A673 (cell line): ENCODE measurements around the gene DLGAP1.

Source experiments
- EZH2 ChIP-seq: fragments of 200-600 bp; sonication (generic); IDR thresholded peaks from 2 replicates; pipeline ENCODE4 v1.6.1; 2017; ENCODE audit warnings: borderline replicate concordance, low read depth, mild to moderate bottlenecking, mixed read lengths, antibody characterized with exemption, low read length; ENCODE audit not compliant: poor library complexity, severe bottlenecking
- TF ChIP-seq, protein P1 (sequence below): fragments of 300-800, 200-600 bp; sonication (generic); conservative IDR thresholded peaks from 2 replicates; pipeline ENCODE4 v1.5.1; 2017; ENCODE audit warnings: low read depth, mild to moderate bottlenecking, antibody characterized with exemption, low read length, moderate library complexity, mixed read lengths

DNA sequence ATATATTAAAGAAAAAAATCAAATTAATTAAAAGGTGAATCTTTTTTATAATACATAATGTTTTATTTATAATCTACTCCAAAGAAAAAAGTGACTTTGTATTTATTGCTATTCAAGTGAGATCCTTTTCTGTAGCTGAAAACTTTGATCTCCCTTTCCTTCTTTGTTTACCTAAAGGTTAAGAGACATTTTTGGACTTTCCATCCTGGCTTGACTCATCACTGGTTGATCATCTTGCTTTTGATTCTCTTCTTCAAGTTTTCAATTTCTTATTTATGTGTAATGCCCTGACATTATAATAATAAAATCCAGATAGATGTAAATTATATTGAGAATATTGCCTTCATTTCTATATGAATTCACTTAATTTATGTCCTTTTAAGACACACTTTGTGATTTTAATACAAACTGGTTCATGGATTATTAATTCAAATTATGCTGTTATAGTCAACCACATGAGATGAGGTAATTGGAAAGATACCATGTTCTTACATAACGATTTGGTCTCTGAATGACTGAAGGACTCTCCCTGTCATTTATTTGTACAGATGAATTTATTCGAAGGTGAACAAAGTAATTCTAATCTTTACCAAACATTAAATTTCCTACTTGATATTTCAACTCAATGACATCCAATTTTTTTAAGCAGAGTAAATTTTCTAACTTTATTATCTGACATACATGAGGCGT lies 820.7 kb downstream of the DLGAP1 start:
- TF ChIP-seq, protein P1, sequence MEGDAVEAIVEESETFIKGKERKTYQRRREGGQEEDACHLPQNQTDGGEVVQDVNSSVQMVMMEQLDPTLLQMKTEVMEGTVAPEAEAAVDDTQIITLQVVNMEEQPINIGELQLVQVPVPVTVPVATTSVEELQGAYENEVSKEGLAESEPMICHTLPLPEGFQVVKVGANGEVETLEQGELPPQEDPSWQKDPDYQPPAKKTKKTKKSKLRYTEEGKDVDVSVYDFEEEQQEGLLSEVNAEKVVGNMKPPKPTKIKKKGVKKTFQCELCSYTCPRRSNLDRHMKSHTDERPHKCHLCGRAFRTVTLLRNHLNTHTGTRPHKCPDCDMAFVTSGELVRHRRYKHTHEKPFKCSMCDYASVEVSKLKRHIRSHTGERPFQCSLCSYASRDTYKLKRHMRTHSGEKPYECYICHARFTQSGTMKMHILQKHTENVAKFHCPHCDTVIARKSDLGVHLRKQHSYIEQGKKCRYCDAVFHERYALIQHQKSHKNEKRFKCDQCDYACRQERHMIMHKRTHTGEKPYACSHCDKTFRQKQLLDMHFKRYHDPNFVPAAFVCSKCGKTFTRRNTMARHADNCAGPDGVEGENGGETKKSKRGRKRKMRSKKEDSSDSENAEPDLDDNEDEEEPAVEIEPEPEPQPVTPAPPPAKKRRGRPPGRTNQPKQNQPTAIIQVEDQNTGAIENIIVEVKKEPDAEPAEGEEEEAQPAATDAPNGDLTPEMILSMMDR = no peak
- TF ChIP-seq EZH2 = no peak
